MM.1S (cell line): ENCODE results near the gene CCDC88C.

Source experiments
- DNase-seq: peaks from one replicate; pipeline ENCODE4 v3.0.0-alpha.2; 2015
- H2AFZ ChIP-seq: fragments of 300-600 bp; sonication (generic); 2 replicates; pipeline ENCODE4 v1.6.0; 2016; ENCODE audit warnings: antibody characterized with exemption, low read length
- H3F3A ChIP-seq: fragments of 300-600 bp; sonication (generic); 2 replicates; pipeline ENCODE4 v1.6.1; 2016; ENCODE audit warnings: mild to moderate bottlenecking, antibody characterized with exemption, low read length, moderate library complexity, mixed read lengths; ENCODE audit not compliant: insufficient read depth
- H3K27ac ChIP-seq: fragments of 300-600 bp; sonication (generic); 2 replicates; pipeline ENCODE4 v1.5.1; 2016; ENCODE audit warnings: mild to moderate bottlenecking, low read length
- H3K27me3 ChIP-seq: fragments of 300-600 bp; sonication (generic); replicated peaks from 2 replicates; pipeline ENCODE4 v1.6.0; 2016; ENCODE audit warnings: low read length; ENCODE audit not compliant: insufficient read depth
- H3K36me3 ChIP-seq: fragments of 300-600 bp; sonication (generic); replicated peaks from 2 replicates; pipeline ENCODE4 v1.6.1; 2016; ENCODE audit warnings: mild to moderate bottlenecking, low read length, mixed read lengths; ENCODE audit not compliant: insufficient read depth
- H3K4me1 ChIP-seq: fragments of 300-600 bp; sonication (generic); 2 replicates; pipeline ENCODE4 v1.6.1; 2016; ENCODE audit warnings: low read length, mixed read lengths
- H3K4me2 ChIP-seq: fragments of 300-600 bp; sonication (generic); 2 replicates; pipeline ENCODE4 v1.6.0; 2016; ENCODE audit warnings: low read depth, low read length
- H3K4me3 ChIP-seq: fragments of 300-600 bp; sonication (generic); 2 replicates; pipeline ENCODE4 v1.5.1; 2016; ENCODE audit warnings: low read length, mixed read lengths
- H3K79me2 ChIP-seq: fragments of 300-600 bp; sonication (generic); 2 replicates; pipeline ENCODE4 v1.6.1; 2016; ENCODE audit warnings: mixed run types, low read length, mixed read lengths
- H3K9ac ChIP-seq: fragments of 300-600 bp; sonication (generic); 2 replicates; pipeline ENCODE4 v1.6.1; 2016; ENCODE audit warnings: low read length, mixed read lengths
- H3K9me2 ChIP-seq: fragments of 300-600 bp; sonication (generic); replicated peaks from 2 replicates; pipeline ENCODE4 v1.6.1; 2016; ENCODE audit warnings: mild to moderate bottlenecking, low read length, mixed read lengths; ENCODE audit not compliant: insufficient read depth
- H3K9me3 ChIP-seq: fragments of 300-600 bp; sonication (generic); replicated peaks from 2 replicates; pipeline ENCODE4 v1.6.1; 2016; ENCODE audit warnings: mild to moderate bottlenecking, low read length, mixed read lengths; ENCODE audit not compliant: insufficient read depth
- H4K20me1 ChIP-seq: fragments of 300-600 bp; sonication (generic); 2 replicates; pipeline ENCODE4 v1.6.1; 2016; ENCODE audit warnings: mild to moderate bottlenecking, low read length, moderate library complexity, mixed read lengths; ENCODE audit not compliant: insufficient read depth
- CTCF ChIP-seq: fragments of 300-600 bp; sonication (generic); IDR thresholded peaks from 2 replicates; pipeline ENCODE4 v1.5.1; 2016; ENCODE audit warnings: antibody characterized with exemption, low read length, mixed read lengths
- EZH2 ChIP-seq: fragments of 300-600 bp; sonication (generic); optimal IDR thresholded peaks from 2 replicates; pipeline ENCODE3; 2017; ENCODE audit warnings: low read depth, mild to moderate bottlenecking, antibody characterized with exemption, low read length, mixed read lengths
- EZH2phosphoT487 ChIP-seq: fragments of 300-600 bp; sonication (generic); IDR thresholded peaks from 2 replicates; pipeline ENCODE4 v1.6.1; 2018; ENCODE audit warnings: antibody characterized with exemption, low read length

Gene CCDC88C

GRCh38 chr14:91375720-91376452, 41.7 kb downstream of the CCDC88C start:
- H3K36me3 ChIP-seq, result no peaks in the 10 kb centered on the region
- H4K20me1 ChIP-seq, result no peaks in the 10 kb centered on the region
- H3K27ac ChIP-seq, result peak overlapping the region; percentile 100
- H3K4me2 ChIP-seq, result peak overlapping the region; percentile 82
- peak; percentile 57 for DNase-seq
- peaks cover 92% of the 10 kb centered on the region for H3K4me1 ChIP-seq
- peaks cover 92% of the 10 kb centered on the region for H3K79me2 ChIP-seq
- no peaks in the 10 kb centered on the region for H3K9me2 ChIP-seq
- H2AFZ ChIP-seq, result no peak overlapping the region
- H3K9ac ChIP-seq, result peak overlapping the region; percentile 98
- TF ChIP-seq EZH2phosphoT487 (no peak), EZH2 (no peak), CTCF (0 out of 2 replicates have a peak, but pooled peaks have one; percentile 3)
- no peaks in the 10 kb centered on the region for H3K27me3 ChIP-seq
- peaks cover 84% of the 10 kb centered on the region for H3F3A ChIP-seq
- peak overlapping the region; percentile 52 for H3K4me3 ChIP-seq
- H3K9me3 ChIP-seq, result no peaks in the 10 kb centered on the region

DNA sequence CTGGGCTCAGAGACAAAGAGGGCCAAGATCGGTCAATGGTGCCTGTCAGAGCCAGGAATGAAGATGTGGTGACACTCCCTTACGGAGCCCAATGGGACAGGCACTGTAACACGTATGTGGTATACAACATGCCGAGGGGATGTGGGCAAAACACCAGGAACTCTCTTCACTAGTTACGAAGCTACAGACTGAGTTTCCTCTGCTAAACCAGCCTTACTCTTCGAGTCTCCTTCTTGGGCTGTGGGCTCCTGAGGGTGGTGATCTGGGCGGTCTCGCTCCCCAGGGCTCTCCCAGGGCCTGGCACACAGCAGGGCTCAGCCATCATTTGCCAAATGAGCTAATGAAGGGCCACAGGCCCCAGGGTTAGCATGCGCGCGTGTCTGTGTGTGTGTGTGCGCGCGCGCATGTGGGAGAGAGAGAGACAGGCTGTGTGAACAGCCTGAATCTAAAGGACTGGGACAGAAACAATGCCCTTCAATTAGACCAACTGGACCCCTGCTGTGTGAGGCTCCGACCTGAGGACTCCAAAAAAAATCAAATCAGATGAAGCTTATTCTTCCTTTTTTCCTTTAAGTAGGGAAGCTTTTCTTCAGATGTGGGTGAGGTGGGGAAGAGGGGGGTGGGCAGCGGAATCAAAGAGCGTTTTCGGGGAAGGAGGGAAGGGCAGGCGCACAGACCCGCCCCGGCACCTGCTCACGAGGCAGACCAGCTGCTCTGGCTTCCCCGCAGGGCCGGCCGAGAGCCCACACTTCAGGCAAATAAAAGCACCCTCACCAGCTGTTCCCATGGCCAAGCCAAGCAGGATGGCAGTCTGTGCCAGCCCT, 42.5 kb downstream of the CCDC88C start:
- peak overlapping the region; percentile 37; the same call in 1 of the 2 replicates for H3K4me3 ChIP-seq
- H3K4me1 ChIP-seq, result peaks cover 92% of the 10 kb centered on the region
- H3K4me2 ChIP-seq, result peak overlapping the region; percentile 82
- H3K79me2 ChIP-seq, result peaks cover 92% of the 10 kb centered on the region
- peak overlapping the region; percentile 100 for H3K27ac ChIP-seq
- TF ChIP-seq CTCF (no peak), EZH2phosphoT487 (no peak), EZH2 (no peak)
- H3K27me3 ChIP-seq, result no peaks in the 10 kb centered on the region
- peak overlapping the region; percentile 98 for H3K9ac ChIP-seq
- DNase-seq, result peak; percentile 62
- no peaks in the 10 kb centered on the region for H3K9me3 ChIP-seq
- H3F3A ChIP-seq, result peaks cover 85% of the 10 kb centered on the region
- H4K20me1 ChIP-seq, result no peaks in the 10 kb centered on the region
- H3K9me2 ChIP-seq, result no peaks in the 10 kb centered on the region
- no peak overlapping the region for H2AFZ ChIP-seq
- H3K36me3 ChIP-seq, result no peaks in the 10 kb centered on the region

GRCh38 chr14:91374287-91374878, 43.2 kb downstream of the CCDC88C start:
- H3K9ac ChIP-seq, result peak overlapping the region; percentile 98
- H3K79me2 ChIP-seq, result peaks cover 92% of the 10 kb centered on the region
- no peak for DNase-seq
- H3K36me3 ChIP-seq, result no peaks in the 10 kb centered on the region
- peaks cover 85% of the 10 kb centered on the region for H3F3A ChIP-seq
- peaks cover 92% of the 10 kb centered on the region for H3K4me1 ChIP-seq
- TF ChIP-seq EZH2, result no peak
- TF ChIP-seq EZH2phosphoT487, result no peak
- no peak for TF ChIP-seq CTCF
- peak overlapping the region; percentile 82 for H3K4me2 ChIP-seq
- no peak overlapping the region for H2AFZ ChIP-seq
- peak overlapping the region; percentile 18; the same call in 1 of the 2 replicates for H3K4me3 ChIP-seq
- H4K20me1 ChIP-seq, result no peaks in the 10 kb centered on the region
- no peaks in the 10 kb centered on the region for H3K9me2 ChIP-seq
- no peaks in the 10 kb centered on the region for H3K9me3 ChIP-seq
- no peaks in the 10 kb centered on the region for H3K27me3 ChIP-seq
- peak overlapping the region; percentile 100 for H3K27ac ChIP-seq
